CMK (cell line): ENCODE data around the gene CARD19.
"Not testable (repeated sequence)": the region's sequence is repeated elsewhere in the genome, so short reads cannot be mapped to it uniquely, and the experiment has no call there.

Experiments
- DNase-seq: peaks from one replicate; pipeline ENCODE4 v3.0.0-alpha.2; 2010; ENCODE audit warnings: low read depth

CARD19 gene

GRCh38 chr9:93134015-93134739 lies 38.2 kb downstream of the CARD19 start, which contains the start of gene NINJ1:
Gene NINJ1 (minus strand): TSS chr9:93134251. CDS start chr9:93134217, 34 bp downstream.
- DNase-seq = no peak

GRCh38 chr9:93134740-93135444 lies 38.9 kb downstream of the CARD19 start:
- no peak for DNase-seq

- no peak for DNase-seq
Measured at GRCh38 chr9:93136011-93136440, 40.0 kb downstream of the CARD19 start.

GRCh38 chr9:93137362-93137761 lies 41.3 kb downstream of the CARD19 start:
- no peak for DNase-seq

- DNase-seq = no peak
Measured at GRCh38 chr9:93138171-93138764, 42.3 kb downstream of the CARD19 start.

- no peak for DNase-seq
Measured at GRCh38 chr9:93139365-93140182, 43.6 kb downstream of the CARD19 start.

- DNase-seq = no peak
Measured at GRCh38 chr9:93141771-93142483, 45.9 kb downstream of the CARD19 start.

GRCh38 chr9:93143830-93144530 lies 48.0 kb downstream of the CARD19 start:
- DNase-seq = no peak

- not testable (repeated sequence) for DNase-seq
Measured at GRCh38 chr9:93146696-93147095, 50.7 kb downstream of the CARD19 start.

GRCh38 chr9:93147632-93148031 lies 51.6 kb downstream of the CARD19 start:
- DNase-seq = no peak

GRCh38 chr9:93148721-93149120 lies 52.7 kb downstream of the CARD19 start:
- DNase-seq = no peak

- no peak for DNase-seq
Measured at GRCh38 chr9:93149361-93149760, 53.3 kb downstream of the CARD19 start.

GRCh38 chr9:93151097-93151784 lies 55.2 kb downstream of the CARD19 start:
- DNase-seq = no peak

- no peak for DNase-seq
Measured at GRCh38 chr9:93154293-93154903, 58.4 kb downstream of the CARD19 start.

GRCh38 chr9:93155716-93156474 lies 59.9 kb downstream of the CARD19 start:
- DNase-seq = no peak

GRCh38 chr9:93156475-93157008 lies 60.5 kb downstream of the CARD19 start:
- DNase-seq = no peak

GRCh38 chr9:93159601-93160471 lies 63.8 kb downstream of the CARD19 start:
- DNase-seq = peak; percentile 26
